NCI-H526 (cell line): ENCODE data around the gene PPM1E.

Source experiments
- DNase-seq, 2 experiments: peaks; one replicate each; lab custom pipeline; 2025; lab: John Stamatoyannopoulos, UW

PPM1E gene

GRCh38 chr17:58996968-58997367 lies 241.3 kb downstream of the PPM1E start:
- DNase-seq = no peak

DNA sequence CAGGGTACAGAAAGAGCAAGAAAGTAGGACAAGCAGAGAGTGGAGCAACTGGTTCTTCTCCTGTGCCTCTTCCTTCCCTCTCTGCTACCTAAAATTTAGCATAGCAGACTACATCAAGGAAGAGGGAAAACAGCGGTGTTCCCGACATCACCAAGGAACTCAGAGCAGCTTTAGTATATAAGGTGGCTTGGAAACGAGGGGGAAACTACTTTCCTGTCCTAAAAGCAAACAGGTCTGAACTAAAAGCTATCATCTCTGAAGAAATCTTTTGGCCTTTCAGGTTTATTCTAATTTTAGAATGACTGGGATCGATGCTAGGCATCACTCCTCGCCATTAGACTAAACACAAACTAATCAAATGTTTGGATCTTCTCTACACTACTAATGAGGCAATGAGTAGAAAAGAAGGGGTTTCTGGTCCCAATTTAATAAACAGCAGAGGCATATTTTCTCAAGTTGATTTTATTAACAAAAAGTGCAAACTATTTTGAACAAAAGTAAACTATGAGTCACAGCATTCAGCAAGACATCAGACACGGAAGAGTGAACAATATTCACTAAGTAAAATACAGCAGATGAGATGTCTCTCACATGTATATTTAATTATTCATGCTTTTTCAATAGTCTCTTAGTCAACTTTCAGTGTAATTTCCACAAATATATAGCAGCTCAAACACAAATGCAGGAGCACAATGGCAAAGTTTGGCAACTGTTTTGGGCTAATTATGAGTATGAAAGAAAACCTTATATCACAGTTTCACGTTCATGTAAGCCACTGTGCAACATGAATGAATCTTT lies 242.3 kb downstream of the PPM1E start:
- DNase-seq = no peak

- no peak for DNase-seq
These were observed 243.2 kb downstream of the PPM1E start for GRCh38 chr17:58998871-58999270.

DNA sequence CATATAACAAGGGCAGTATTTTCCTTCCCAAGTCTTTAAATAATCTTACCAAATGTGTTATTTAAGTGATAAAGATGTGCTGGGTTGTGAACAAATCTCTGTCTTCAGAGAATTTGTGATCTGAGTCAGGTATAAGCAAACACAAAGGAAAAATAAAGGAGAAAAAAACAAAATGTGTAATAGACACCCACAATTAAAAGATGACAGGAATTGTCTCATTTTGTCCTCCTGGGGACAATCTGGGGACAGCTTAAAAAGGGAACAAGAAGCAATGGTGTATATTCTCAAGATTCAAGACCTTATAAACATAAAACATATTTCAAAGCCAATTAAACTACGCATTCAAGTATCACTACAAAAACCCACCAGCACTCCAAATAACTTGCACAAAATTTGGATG lies 243.8 kb downstream of the PPM1E start:
- DNase-seq = no peak

- DNase-seq = no peak
These were observed 244.4 kb downstream of the PPM1E start for GRCh38 chr17:59000022-59000421.

DNA sequence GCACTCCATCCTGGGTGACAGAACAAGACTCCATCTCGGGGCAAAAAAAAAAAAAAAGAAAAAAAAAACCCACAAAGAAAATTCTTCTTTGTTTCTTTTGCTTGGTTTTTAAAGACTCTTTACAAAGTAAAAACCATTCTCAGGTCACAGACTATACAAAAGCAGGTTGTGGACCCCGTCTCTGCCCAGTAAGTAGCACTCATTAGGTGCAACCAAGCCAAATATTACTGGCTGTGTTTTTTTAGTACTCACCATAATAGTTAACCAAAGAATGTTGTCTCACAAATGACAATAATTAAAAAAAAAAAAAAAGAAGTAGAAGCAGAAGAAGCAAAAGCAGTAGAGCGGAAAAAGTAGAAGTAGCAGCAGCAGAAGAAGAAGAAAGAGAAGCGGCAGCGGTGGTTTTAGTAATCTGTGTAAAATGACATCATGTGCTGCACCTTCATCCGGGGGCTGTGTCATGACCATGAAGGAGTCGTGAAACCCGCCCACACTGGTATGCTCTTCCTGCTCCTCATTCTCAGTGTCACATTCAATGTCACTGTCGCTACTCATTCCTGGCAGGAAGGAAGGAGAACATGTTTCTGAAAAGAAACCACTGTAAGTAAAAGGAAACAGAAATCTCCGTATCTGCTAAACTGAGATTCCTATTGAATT lies 245.6 kb downstream of the PPM1E start:
- DNase-seq = no peak

GRCh38 chr17:59002126-59002525 lies 246.5 kb downstream of the PPM1E start:
- no peak for DNase-seq

- no peak for DNase-seq
These were observed 247.2 kb downstream of the PPM1E start for GRCh38 chr17:59002848-59003247.

GRCh38 chr17:59003860-59004259 lies 248.2 kb downstream of the PPM1E start:
- no peak for DNase-seq

DNA sequence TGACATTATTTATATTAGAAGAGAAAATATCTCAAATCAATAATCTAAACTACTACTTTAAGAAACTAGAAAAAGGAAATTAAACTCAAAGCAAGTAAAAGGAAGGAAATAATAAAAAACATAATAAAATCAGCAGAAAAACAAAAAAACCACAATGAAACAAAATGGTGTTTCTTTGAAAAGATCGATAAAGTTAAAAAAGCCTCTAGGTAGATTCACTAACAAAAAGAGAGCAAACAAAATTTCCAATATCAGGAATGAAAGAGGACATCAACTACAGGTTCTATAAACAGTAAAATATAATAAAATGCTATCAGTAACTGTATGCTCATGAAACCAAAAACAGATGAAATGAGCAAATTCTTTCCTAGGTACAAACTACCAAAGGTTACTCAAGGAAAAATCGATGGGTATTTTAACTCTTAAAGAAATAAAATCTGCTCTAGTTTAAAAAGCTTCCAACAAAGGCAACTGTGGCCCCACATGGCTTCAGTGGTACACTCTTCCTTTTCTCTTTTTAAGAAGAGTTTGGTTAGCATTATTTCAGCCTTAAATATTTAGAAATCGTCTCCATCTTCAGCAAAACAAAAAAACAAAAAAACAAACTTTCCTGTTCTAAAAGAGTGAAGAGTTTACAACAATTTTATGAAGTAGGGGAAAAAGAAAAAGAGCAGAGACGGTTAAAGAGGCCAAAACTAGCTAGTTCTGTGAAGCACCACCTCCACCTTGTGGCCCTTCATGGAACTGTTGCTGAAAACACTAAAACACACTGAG lies 248.9 kb downstream of the PPM1E start:
- peak; percentile 7 to 71 for DNase-seq

GRCh38 chr17:59007995-59008394 lies 252.3 kb downstream of the PPM1E start:
- DNase-seq = no peak

- no peak for DNase-seq
These were observed 253.1 kb downstream of the PPM1E start for GRCh38 chr17:59008737-59009136.

DNA sequence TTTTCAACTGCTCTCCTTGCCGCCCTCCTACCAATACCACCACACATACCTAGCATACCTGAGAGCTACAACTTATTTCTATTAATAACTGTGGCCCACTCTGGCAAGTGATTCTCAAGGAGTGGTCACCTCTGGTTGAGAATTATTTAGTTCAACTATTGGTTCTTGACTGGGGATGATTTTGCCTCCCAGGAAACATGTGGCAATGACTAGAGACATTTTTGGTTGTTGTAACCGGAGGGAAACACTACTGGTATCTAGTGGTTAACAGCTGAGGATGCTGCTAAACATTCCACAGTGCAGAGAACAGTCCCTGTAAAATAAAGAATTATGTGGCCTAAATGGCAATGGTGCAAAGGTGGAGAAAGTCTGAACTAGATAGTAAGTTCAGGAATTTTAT lies 254.4 kb downstream of the PPM1E start:
- DNase-seq = no peak

GRCh38 chr17:59011975-59012374 lies 256.3 kb downstream of the PPM1E start:
- no peak for DNase-seq

DNA sequence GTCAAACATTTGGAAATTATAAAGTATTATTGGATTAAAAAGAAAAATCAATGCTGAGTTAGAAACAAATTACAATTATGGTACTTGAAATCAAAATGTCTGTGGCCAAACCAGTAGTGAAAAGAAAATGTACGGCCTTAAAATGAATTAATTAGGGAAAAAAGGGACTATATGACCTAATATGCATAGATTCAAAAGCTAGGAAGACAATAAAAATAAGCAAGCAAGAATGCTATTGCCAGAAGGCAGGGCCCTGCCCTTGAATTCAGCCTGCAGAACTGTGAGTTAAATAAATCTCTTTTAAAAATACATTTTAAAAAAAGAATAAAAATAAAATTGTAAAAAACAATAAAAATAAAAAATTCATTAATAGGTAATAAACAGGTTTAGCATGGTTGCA lies 262.4 kb downstream of the PPM1E start:
- DNase-seq = no peak

DNA sequence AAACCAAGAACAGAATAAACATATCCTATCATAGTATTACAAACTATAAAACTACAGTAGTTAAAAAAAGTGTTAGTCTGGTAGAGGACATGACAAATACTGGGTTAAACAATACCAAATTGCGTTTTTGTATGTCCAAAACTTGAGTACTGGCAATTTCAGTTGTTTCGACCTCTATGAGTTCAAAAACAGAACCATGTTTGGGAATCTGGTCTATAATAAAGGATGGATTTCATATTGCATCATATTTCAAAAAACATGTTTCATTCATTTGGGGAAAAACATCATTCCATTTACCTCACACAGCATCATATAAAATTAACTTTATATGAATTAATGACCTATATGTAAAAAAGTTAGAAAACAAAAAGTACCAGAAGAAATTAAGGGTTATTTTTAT lies 269.3 kb downstream of the PPM1E start:
- DNase-seq = no peak

GRCh38 chr17:59026176-59026939 lies 270.7 kb downstream of the PPM1E start:
- no peak for DNase-seq

- no peak for DNase-seq
These were observed 272.1 kb downstream of the PPM1E start for GRCh38 chr17:59027750-59028149.

DNA sequence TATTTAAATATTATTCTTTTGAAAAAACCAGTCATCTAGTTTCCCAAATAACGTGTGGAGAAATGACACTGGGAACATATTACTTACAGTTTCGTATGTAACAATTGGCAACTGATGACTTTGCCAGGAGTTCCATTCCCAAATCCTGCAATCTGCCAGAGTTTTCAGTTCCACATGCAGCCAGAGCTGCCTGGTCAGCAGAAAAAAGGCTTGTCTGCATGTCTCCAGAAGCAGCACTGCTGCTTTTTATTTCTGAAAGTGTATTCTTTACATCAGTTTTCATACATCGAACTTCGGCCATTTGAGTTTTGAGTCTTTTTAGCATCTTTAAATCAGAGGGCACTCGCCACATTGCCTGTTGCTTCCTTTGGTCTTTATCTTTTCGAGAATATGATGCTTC lies 272.7 kb downstream of the PPM1E start:
- DNase-seq = no peak

DNA sequence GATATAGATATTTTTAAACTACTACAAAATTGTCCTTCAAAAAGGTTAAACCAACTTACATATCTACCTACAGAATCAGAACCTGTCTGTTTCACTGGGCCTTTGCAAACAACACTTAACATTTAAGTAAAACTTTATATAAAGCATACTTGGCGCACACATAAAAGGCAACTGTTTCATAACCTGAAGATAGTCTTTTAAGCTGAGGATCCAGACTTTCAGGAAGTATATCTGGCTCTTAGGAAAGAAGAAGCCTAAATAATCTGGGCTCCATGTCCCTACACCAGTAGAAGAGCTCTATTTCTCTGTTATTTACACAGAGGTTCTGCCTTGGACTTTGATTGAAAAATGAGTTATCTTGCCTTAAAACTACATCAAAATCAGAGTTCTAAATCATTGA lies 275.2 kb downstream of the PPM1E start:
- DNase-seq = no peak
